ENCODE data around the gene SNRK. TPM values are rescaled to one million over a fixed set of nuclear protein-coding genes. Genes with fewer than 3 reads are reported as not detected.

Gene SNRK
- total RNA-seq, 1 experiment from 2014 or later = 26.5 TPM

DNA sequence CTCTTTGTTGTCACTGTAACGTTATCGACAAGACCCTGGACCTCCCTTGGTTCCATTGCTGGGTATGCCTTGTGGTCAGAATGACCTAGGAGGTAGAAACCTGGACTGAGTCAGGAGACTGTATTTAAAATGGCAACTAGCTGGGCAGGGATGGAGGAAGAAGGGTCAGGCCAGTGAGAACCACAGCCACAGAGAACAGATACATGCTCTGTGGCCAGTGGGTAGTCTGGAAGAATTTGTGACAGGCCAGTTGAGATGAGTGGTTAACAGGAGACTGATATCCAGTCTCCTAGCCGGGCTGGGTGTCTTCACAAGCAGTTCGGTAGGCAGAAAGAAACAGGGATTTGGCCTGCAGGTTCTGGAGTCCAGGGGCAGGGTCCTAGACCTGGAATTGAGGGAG, 58.9 kb downstream of the SNRK start:
- Histone ChIP-seq H3K79me2 (ENCODE audit: low read length) (no peaks in the 10 kb centered on the region), H3K4me3 (ENCODE audit: low read length) (no peak overlapping the region), H2AFZ (ENCODE audit: low read length) (no peak overlapping the region), H3K9ac (ENCODE audit: low read length) (no peak overlapping the region), H3K4me2 (ENCODE audit: low read depth, low read length, poor library complexity, severe bottlenecking) (no peak overlapping the region), H3K9me2 (replicated peaks; ENCODE audit: insufficient read depth, low read length) (no peaks in the 10 kb centered on the region), H3K36me3 (ENCODE audit: insufficient read depth, low read length) (peaks cover 13% of the 10 kb centered on the region; the same call in 1 of the 2 replicates), H3K4me1 (ENCODE audit: low read length) (no peaks in the 10 kb centered on the region), H3K9me3 (ENCODE audit: low read length) (no peaks in the 10 kb centered on the region), H3K27me3 (ENCODE audit: low read length) (no peaks in the 10 kb centered on the region), H3K27ac (ENCODE audit: low read length) (no peak overlapping the region), H4K20me1 (ENCODE audit: insufficient read depth, low read depth, low read length) (no peaks in the 10 kb centered on the region)
- no peak for DNase-seq

DNA sequence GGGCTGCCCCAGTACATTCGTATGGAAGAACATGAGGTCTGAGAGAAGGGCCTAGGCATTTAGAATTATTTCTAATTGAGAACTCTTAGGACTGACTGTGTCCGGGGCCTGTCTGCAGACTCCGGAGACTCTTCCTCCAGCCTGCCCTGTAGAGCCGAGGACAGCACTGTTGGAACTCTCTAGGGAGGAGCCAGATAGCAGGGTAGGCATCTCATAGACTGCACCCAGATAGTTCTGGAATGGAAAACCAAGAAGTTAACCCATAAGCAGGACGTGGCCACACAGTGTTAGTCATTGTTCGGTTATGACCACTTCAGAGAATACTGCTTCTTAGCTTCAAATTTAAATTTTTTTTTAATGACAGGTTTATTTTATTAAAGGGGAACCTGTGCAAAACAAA, 59.5 kb downstream of the SNRK start:
- H3K36me3 ChIP-seq (ENCODE audit: insufficient read depth, low read length) = peaks cover 19% of the 10 kb centered on the region
- no peaks in the 10 kb centered on the region for H3K4me1 ChIP-seq (ENCODE audit: low read length)
- no peaks in the 10 kb centered on the region for H3K9me3 ChIP-seq (ENCODE audit: low read length)
- no peak overlapping the region for H3K4me2 ChIP-seq (ENCODE audit: low read depth, low read length, poor library complexity, severe bottlenecking)
- H4K20me1 ChIP-seq (ENCODE audit: insufficient read depth, low read depth, low read length) = no peaks in the 10 kb centered on the region
- no peak overlapping the region for H2AFZ ChIP-seq (ENCODE audit: low read length)
- H3K4me3 ChIP-seq (ENCODE audit: low read length) = no peak overlapping the region
- no peak for DNase-seq
- H3K79me2 ChIP-seq (ENCODE audit: low read length) = no peaks in the 10 kb centered on the region
- no peak overlapping the region for H3K27ac ChIP-seq (ENCODE audit: low read length)
- no peak overlapping the region for H3K9ac ChIP-seq (ENCODE audit: low read length)
- no peaks in the 10 kb centered on the region for H3K27me3 ChIP-seq (ENCODE audit: low read length)
- no peaks in the 10 kb centered on the region for H3K9me2 ChIP-seq (replicated peaks; ENCODE audit: insufficient read depth, low read length)

DNA sequence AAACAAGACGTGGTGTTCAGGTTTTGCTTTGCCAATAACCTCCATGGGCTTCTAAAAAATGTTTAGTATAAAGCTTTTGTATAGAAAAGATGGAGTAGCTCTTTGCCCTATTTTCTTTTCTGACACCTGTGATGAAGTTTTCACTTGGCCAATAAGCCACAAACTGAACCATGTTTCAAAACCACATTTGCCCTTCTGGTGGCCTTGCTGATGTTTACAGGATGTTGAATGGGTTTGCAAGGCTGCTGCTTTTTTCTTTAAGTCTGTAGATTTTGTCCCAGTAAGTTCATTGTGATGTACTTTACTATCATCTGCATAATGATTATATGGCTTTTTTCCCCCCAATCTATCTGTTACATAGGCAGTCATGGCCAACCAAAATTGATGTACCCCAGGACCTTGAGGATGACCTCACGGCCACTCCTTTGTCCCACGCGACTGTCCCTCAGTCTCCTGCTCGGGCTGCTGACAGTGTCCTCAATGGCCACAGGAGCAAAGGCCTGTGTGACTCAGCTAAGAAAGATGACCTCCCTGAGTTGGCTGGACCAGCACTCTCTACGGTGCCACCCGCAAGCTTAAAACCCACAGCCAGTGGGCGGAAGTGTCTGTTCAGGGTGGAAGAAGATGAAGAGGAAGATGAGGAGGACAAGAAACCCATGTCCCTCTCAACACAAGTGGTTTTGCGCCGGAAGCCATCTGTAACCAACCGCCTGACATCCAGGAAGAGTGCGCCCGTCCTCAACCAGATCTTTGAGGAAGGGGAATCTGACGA, 60.8 kb downstream of the SNRK start:
- Histone ChIP-seq H3K4me2 (ENCODE audit: low read depth, low read length, poor library complexity, severe bottlenecking) (no peak overlapping the region), H4K20me1 (ENCODE audit: insufficient read depth, low read depth, low read length) (no peaks in the 10 kb centered on the region), H3K36me3 (ENCODE audit: insufficient read depth, low read length) (peaks cover 21% of the 10 kb centered on the region), H3K4me3 (ENCODE audit: low read length) (no peak overlapping the region), H3K27ac (ENCODE audit: low read length) (no peak overlapping the region), H3K79me2 (ENCODE audit: low read length) (no peaks in the 10 kb centered on the region), H3K9me3 (ENCODE audit: low read length) (no peaks in the 10 kb centered on the region), H3K9ac (ENCODE audit: low read length) (no peak overlapping the region), H3K9me2 (replicated peaks; ENCODE audit: insufficient read depth, low read length) (no peaks in the 10 kb centered on the region), H2AFZ (ENCODE audit: low read length) (no peak overlapping the region), H3K27me3 (ENCODE audit: low read length) (no peaks in the 10 kb centered on the region), H3K4me1 (ENCODE audit: low read length) (no peaks in the 10 kb centered on the region)
- no peak for DNase-seq

DNA sequence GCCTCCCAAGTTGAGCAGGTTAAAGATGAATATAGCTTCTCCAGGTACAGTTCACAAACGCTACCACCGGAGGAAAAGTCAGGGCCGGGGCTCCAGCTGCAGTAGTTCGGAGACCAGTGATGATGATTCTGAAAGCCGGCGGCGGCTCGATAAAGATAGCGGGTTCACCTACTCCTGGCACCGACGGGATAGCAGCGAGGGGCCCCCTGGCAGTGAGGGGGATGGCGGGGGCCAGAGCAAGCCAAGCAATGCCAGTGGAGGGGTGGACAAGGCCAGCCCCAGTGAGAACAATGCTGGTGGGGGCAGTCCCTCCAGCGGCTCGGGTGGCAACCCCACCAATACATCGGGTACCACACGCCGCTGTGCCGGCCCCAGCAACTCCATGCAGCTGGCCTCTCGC, 61.4 kb downstream of the SNRK start:
- H3K9ac ChIP-seq (ENCODE audit: low read length) = no peak overlapping the region
- H3K36me3 ChIP-seq (ENCODE audit: insufficient read depth, low read length) = peaks cover 25% of the 10 kb centered on the region
- H3K9me2 ChIP-seq (replicated peaks; ENCODE audit: insufficient read depth, low read length) = no peaks in the 10 kb centered on the region
- H4K20me1 ChIP-seq (ENCODE audit: insufficient read depth, low read depth, low read length) = no peaks in the 10 kb centered on the region
- no peaks in the 10 kb centered on the region for H3K9me3 ChIP-seq (ENCODE audit: low read length)
- no peak for DNase-seq
- H3K27ac ChIP-seq (ENCODE audit: low read length) = no peak overlapping the region
- H3K4me2 ChIP-seq (ENCODE audit: low read depth, low read length, poor library complexity, severe bottlenecking) = no peak overlapping the region
- H3K4me3 ChIP-seq (ENCODE audit: low read length) = no peak overlapping the region
- H2AFZ ChIP-seq (ENCODE audit: low read length) = no peak overlapping the region
- no peaks in the 10 kb centered on the region for H3K4me1 ChIP-seq (ENCODE audit: low read length)
- H3K79me2 ChIP-seq (ENCODE audit: low read length) = no peaks in the 10 kb centered on the region
- H3K27me3 ChIP-seq (ENCODE audit: low read length) = no peaks in the 10 kb centered on the region

DNA sequence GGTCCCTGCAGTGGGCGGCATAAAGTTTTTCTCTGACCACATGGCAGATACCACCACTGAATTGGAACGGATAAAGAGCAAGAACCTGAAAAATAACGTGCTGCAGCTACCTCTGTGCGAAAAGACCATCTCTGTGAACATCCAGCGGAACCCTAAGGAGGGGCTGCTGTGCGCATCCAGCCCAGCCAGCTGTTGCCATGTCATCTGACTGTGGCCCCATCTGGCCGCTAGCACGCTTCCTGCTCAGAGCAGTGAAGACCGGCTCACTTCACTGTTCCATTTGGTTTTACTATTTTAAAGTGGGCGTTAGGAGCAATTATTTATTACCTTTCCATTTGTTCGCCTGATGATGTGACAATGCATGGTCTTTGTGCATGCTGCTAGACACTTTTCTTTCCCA, 62.0 kb downstream of the SNRK start:
- Histone ChIP-seq H3K9me3 (ENCODE audit: low read length) (peaks cover under 1% of the 10 kb centered on the region; the same call in 1 of the 2 replicates), H2AFZ (ENCODE audit: low read length) (no peak overlapping the region), H4K20me1 (ENCODE audit: insufficient read depth, low read depth, low read length) (no peaks in the 10 kb centered on the region), H3K4me1 (ENCODE audit: low read length) (no peaks in the 10 kb centered on the region), H3K36me3 (ENCODE audit: insufficient read depth, low read length) (peaks cover 25% of the 10 kb centered on the region), H3K9ac (ENCODE audit: low read length) (no peak overlapping the region), H3K79me2 (ENCODE audit: low read length) (no peaks in the 10 kb centered on the region), H3K27ac (ENCODE audit: low read length) (no peak overlapping the region), H3K27me3 (ENCODE audit: low read length) (no peaks in the 10 kb centered on the region), H3K4me2 (ENCODE audit: low read depth, low read length, poor library complexity, severe bottlenecking) (no peak overlapping the region), H3K4me3 (ENCODE audit: low read length) (no peak overlapping the region), H3K9me2 (replicated peaks; ENCODE audit: insufficient read depth, low read length) (no peaks in the 10 kb centered on the region)
- DNase-seq = no peak

DNA sequence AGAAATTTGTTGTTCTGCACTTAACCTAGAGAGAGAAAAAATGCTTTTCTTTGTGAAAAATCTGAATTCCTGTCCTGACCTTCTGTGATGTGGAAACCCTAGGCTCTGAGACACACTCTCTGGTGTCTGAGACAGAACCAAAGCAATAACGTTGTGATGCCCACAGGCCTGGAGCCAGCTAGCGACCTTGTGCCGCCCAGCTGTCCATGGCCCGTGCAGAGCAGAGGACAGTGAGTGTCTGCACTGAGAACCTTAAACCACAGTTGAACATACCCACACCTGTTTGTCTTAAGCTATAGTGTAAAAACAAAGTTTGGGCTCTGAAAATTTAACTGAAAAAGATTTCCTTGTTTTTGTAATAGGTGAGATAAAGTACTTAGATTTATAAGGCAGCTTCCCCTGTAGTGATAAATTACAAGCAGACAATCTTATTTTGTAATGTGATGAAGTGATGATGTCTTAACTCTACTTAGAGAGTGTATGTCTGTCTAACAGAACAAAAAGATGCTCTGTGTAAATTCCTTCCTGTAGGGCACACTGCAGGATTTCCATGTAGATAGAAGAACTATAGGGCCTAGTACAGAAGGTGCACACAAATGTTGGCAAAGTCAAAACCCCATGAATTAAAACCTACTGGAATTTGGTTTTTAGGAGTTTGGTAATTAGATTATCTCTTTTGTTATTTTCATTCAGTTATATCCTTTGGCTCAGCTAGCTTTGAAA, 62.7 kb downstream of the SNRK start:
- no peaks in the 10 kb centered on the region for H3K4me1 ChIP-seq (ENCODE audit: low read length)
- H3K27ac ChIP-seq (ENCODE audit: low read length) = no peak overlapping the region
- no peak overlapping the region for H3K9ac ChIP-seq (ENCODE audit: low read length)
- H3K9me2 ChIP-seq (replicated peaks; ENCODE audit: insufficient read depth, low read length) = no peaks in the 10 kb centered on the region
- no peaks in the 10 kb centered on the region for H4K20me1 ChIP-seq (ENCODE audit: insufficient read depth, low read depth, low read length)
- peaks cover 3% of the 10 kb centered on the region; the same call in 1 of the 2 replicates for H3K9me3 ChIP-seq (ENCODE audit: low read length)
- H2AFZ ChIP-seq (ENCODE audit: low read length) = no peak overlapping the region
- H3K27me3 ChIP-seq (ENCODE audit: low read length) = no peaks in the 10 kb centered on the region
- peaks cover 25% of the 10 kb centered on the region for H3K36me3 ChIP-seq (ENCODE audit: insufficient read depth, low read length)
- H3K4me2 ChIP-seq (ENCODE audit: low read depth, low read length, poor library complexity, severe bottlenecking) = no peak overlapping the region
- H3K4me3 ChIP-seq (ENCODE audit: low read length) = no peak overlapping the region
- no peak for DNase-seq
- no peaks in the 10 kb centered on the region for H3K79me2 ChIP-seq (ENCODE audit: low read length)

DNA sequence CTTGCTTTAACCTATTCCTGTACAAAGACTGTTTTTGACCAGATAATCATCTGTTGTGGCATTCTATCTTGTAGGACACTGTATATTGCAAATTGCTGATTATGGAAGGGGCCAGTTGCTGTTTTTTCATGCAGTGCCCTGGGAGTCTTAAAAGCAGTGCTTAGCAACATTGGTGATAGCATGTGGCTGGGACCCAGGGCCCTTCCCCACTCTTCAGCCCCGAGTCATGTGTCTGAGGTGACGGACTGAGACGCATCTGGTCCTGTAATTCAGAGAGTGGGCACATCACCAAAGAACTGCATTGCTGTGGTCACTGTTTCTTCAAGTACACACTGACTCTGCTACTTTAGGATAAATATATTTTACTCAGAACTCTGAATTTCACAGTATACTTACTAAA, 63.4 kb downstream of the SNRK start:
- Histone ChIP-seq H4K20me1 (ENCODE audit: insufficient read depth, low read depth, low read length) (no peaks in the 10 kb centered on the region), H3K4me1 (ENCODE audit: low read length) (no peaks in the 10 kb centered on the region), H3K9me3 (ENCODE audit: low read length) (peaks cover 3% of the 10 kb centered on the region; the same call in 1 of the 2 replicates), H3K4me3 (ENCODE audit: low read length) (no peak overlapping the region), H3K9me2 (replicated peaks; ENCODE audit: insufficient read depth, low read length) (no peaks in the 10 kb centered on the region), H3K9ac (ENCODE audit: low read length) (no peak overlapping the region), H3K36me3 (ENCODE audit: insufficient read depth, low read length) (peaks cover 25% of the 10 kb centered on the region), H3K27ac (ENCODE audit: low read length) (no peak overlapping the region), H3K27me3 (ENCODE audit: low read length) (no peaks in the 10 kb centered on the region), H3K79me2 (ENCODE audit: low read length) (no peaks in the 10 kb centered on the region), H3K4me2 (ENCODE audit: low read depth, low read length, poor library complexity, severe bottlenecking) (no peak overlapping the region), H2AFZ (ENCODE audit: low read length) (no peak overlapping the region)
- DNase-seq = no peak

DNA sequence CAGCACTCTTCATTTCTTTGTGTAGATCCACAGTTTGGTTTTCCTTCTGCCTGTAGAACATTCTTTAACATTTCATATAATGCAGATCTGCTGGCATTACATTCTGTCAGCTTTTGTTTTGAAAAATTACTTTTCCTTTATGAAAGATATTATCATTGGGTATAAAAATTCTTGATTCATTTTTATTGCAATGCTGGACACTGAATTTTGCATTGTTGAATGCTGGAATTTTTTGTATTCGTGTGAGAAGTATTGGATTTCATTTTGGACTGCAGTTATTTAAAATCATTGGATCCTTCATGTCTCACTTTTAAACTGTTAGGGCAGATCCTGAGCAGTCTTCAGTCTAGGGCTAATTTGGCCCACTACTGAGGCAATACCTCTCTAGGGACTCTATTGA, 67.1 kb downstream of the SNRK start:
- H3K79me2 ChIP-seq (ENCODE audit: low read length) = no peaks in the 10 kb centered on the region
- H3K4me1 ChIP-seq (ENCODE audit: low read length) = no peaks in the 10 kb centered on the region
- DNase-seq = no peak
- no peak overlapping the region for H3K4me2 ChIP-seq (ENCODE audit: low read depth, low read length, poor library complexity, severe bottlenecking)
- peaks cover 3% of the 10 kb centered on the region; the same call in 1 of the 2 replicates for H3K9me3 ChIP-seq (ENCODE audit: low read length)
- H3K27ac ChIP-seq (ENCODE audit: low read length) = no peak overlapping the region
- H2AFZ ChIP-seq (ENCODE audit: low read length) = no peak overlapping the region
- no peaks in the 10 kb centered on the region for H4K20me1 ChIP-seq (ENCODE audit: insufficient read depth, low read depth, low read length)
- H3K9ac ChIP-seq (ENCODE audit: low read length) = no peak overlapping the region
- H3K36me3 ChIP-seq (ENCODE audit: insufficient read depth, low read length) = peaks cover 18% of the 10 kb centered on the region
- H3K27me3 ChIP-seq (ENCODE audit: low read length) = no peaks in the 10 kb centered on the region
- H3K9me2 ChIP-seq (replicated peaks; ENCODE audit: insufficient read depth, low read length) = no peaks in the 10 kb centered on the region
- H3K4me3 ChIP-seq (ENCODE audit: low read length) = no peak overlapping the region

Data from Karpas-422 (cell line).